Neural crest cell (in vitro differentiated cells): Measurements from ENCODE around the gene FASTKD3. TPM values are rescaled to one million over a fixed set of nuclear protein-coding genes. Genes with fewer than 3 reads are reported as not detected.

ENCODE experiments used
- DNase-seq: peaks from one replicate; pipeline ENCODE4 v3.0.0; 2021; ENCODE audit warnings: low read depth, mixed read lengths, low spot score
- H3K27ac Mint-ChIP-seq: one replicate; pipeline ENCODE4 v1.8.0; 2021; ENCODE audit warnings: mild to moderate bottlenecking, mixed read lengths; ENCODE audit not compliant: unreplicated experiment
- H3K27me3 Mint-ChIP-seq: 2 replicates; pipeline ENCODE4 v1.8.0; 2021; ENCODE audit warnings: low read depth, mild to moderate bottlenecking, mixed read lengths
- H3K36me3 Mint-ChIP-seq: 2 replicates; pipeline ENCODE4 v1.8.0; 2021; ENCODE audit warnings: low read depth, mild to moderate bottlenecking, mixed read lengths
- H3K4me1 Mint-ChIP-seq: 2 replicates; pipeline ENCODE4 v1.8.0; 2021; ENCODE audit warnings: mixed read lengths
- H3K4me3 Mint-ChIP-seq: one replicate; pipeline ENCODE4 v1.8.0; 2021; ENCODE audit warnings: mild to moderate bottlenecking, mixed read lengths
- H3K9me3 Mint-ChIP-seq: 2 replicates; pipeline ENCODE4 v1.8.0; 2021; ENCODE audit warnings: mixed read lengths
- CTCF ChIP-seq: fragments of 200-600 bp; sonication (generic); conservative IDR thresholded peaks from 2 replicates; pipeline ENCODE4 v1.5.0; 2021; ENCODE audit warnings: antibody characterized with exemption, mild to moderate bottlenecking
- total RNA-seq: library from RNA; stranded (reverse); gene quantifications from 2 replicates; pipeline ENCODE4 v1.2.1, GENCODE V29; 2021

The FASTKD3 gene
- total RNA-seq, 1 donor from 2014 or later, result 12.2 TPM

GRCh38 chr5:7897014-7897600 is 28.3 kb upstream of the FASTKD3 start:
- no peaks in the 10 kb centered on the region for H3K9me3 Mint-ChIP-seq
- H3K4me3 Mint-ChIP-seq, result no peak overlapping the region
- H3K27me3 Mint-ChIP-seq, result no peaks in the 10 kb centered on the region
- peaks cover 4% of the 10 kb centered on the region for H3K4me1 Mint-ChIP-seq
- peak; percentile 39 for DNase-seq
- peak; percentile 61 for TF ChIP-seq CTCF
- peaks cover 45% of the 10 kb centered on the region for H3K36me3 Mint-ChIP-seq
- H3K27ac Mint-ChIP-seq, result no peak overlapping the region

DNA sequence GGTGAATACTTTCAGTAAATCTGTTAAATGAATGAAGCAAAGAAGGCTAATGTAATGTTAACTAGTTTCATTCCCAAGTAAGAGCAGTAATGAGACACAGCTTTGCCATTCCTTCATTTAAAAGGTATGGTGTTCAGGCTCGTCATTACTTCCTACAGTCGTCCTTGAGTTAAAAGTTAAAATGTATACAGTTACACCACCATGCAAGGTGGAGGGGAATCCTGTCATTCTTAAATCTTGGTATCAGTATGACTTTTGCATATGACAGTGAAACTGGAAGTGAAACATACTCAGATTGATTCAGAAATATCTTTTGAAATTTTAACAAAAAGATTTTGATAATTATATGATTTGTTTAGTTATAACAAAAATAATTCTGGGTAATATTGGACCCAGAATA is 26.0 kb upstream of the FASTKD3 start:
- no peak for DNase-seq
- TF ChIP-seq CTCF, result no peak
- Mint-ChIP-seq H3K4me3 (no peak overlapping the region), H3K4me1 (peaks cover 4% of the 10 kb centered on the region), H3K27me3 (no peaks in the 10 kb centered on the region), H3K9me3 (no peaks in the 10 kb centered on the region), H3K36me3 (peaks cover 52% of the 10 kb centered on the region), H3K27ac (no peak overlapping the region)

GRCh38 chr5:7894439-7894838 is 25.6 kb upstream of the FASTKD3 start:
- H3K27me3 Mint-ChIP-seq, result no peaks in the 10 kb centered on the region
- TF ChIP-seq CTCF, result no peak
- H3K4me1 Mint-ChIP-seq, result peaks cover 4% of the 10 kb centered on the region
- no peaks in the 10 kb centered on the region for H3K9me3 Mint-ChIP-seq
- no peak overlapping the region for H3K4me3 Mint-ChIP-seq
- no peak overlapping the region for H3K27ac Mint-ChIP-seq
- H3K36me3 Mint-ChIP-seq, result peaks cover 49% of the 10 kb centered on the region
- DNase-seq, result no peak

GRCh38 chr5:7888901-7889300 is 20.1 kb upstream of the FASTKD3 start:
- Mint-ChIP-seq H3K27ac (no peak overlapping the region), H3K4me1 (peaks cover 3% of the 10 kb centered on the region), H3K36me3 (peaks cover 17% of the 10 kb centered on the region), H3K9me3 (no peaks in the 10 kb centered on the region), H3K4me3 (no peak overlapping the region), H3K27me3 (no peaks in the 10 kb centered on the region)
- DNase-seq, result no peak
- TF ChIP-seq CTCF, result no peak

- Mint-ChIP-seq H3K36me3 (peaks cover 9% of the 10 kb centered on the region), H3K4me1 (peaks cover 3% of the 10 kb centered on the region), H3K9me3 (no peaks in the 10 kb centered on the region), H3K27me3 (no peaks in the 10 kb centered on the region), H3K4me3 (no peak overlapping the region), H3K27ac (no peak overlapping the region)
- peak; percentile 75 for TF ChIP-seq CTCF
- no peak for DNase-seq
Measured at GRCh38 chr5:7886849-7887475, 18.1 kb upstream of the FASTKD3 start.
